GM12878 (cell line): ENCODE measurements around the gene TRRAP. TPM values are rescaled to one million over a fixed set of nuclear protein-coding genes. Genes with fewer than 3 reads are reported as not detected.

Experiments
- ATAC-seq: fragments of 200-7000 bp; cut with Tn5 transposase; 3 replicates; pipeline ENCODE4 v1.9.1; 2020; ENCODE audit warnings: mild to moderate bottlenecking, moderate library complexity
- BruUV-seq: library from RNA; stranded (reverse); fragments of 400-500 nt; replicated peaks from 2 replicates; lab custom pipeline; 2021; lab: Mats Ljungman, UMichigan
- CTCF ChIA-PET: fragments of 300-600 bp; sonication (Branson Sonifier 250); formaldehyde crosslinking; extraction: SDS; loops from one replicate; lab custom pipeline; 2021; ENCODE audit warnings: inconsistent platforms; lab: Yijun Ruan, JAX
- POLR2A ChIA-PET: fragments of 350-600 bp; formaldehyde crosslinking; extraction: SDS; loops from one replicate; lab custom pipeline; 2021; ENCODE audit warnings: inconsistent platforms; lab: Charles Lee
- RAD21 ChIA-PET: fragments of 300-600 bp; sonication (Branson Sonifier 250); formaldehyde crosslinking; loops from one replicate; lab custom pipeline; 2023; ENCODE audit warnings: antibody characterized with exemption; ENCODE audit not compliant: unreplicated experiment; lab: Charles Lee
- SMC1A ChIA-PET: fragments of 300-600 bp; sonication (Branson Sonifier 250); formaldehyde crosslinking; loops from one replicate; lab custom pipeline; 2023; ENCODE audit not compliant: unreplicated experiment, uncharacterized antibody; lab: Charles Lee
- DNase-seq: peaks from one replicate; pipeline ENCODE4 v3.0.0-alpha.2; 2011; ENCODE audit warnings: low read depth, low spot score
- FAIRE-seq: peaks from 3 replicates; lab custom pipeline; 2011; peaks lifted over from hg19 to GRCh38; lab: Jason Lieb, UNC
- H2AFZ ChIP-seq: 2 replicates; pipeline ENCODE4 v1.6.0; 2011; ENCODE audit warnings: low read depth, low read length, control low read depth; ENCODE audit not compliant: control insufficient read depth
- H3K27ac ChIP-seq: 2 replicates; pipeline ENCODE4 v1.5.1; 2011; ENCODE audit warnings: control low read depth; ENCODE audit not compliant: control insufficient read depth, insufficient read depth
- H3K27me3 ChIP-seq, 2 experiments: replicated peaks in 1 of 2; 2 replicates each; pipeline versions ENCODE4 v1.6.0 to v1.6.1; 2011; ENCODE audit warnings: low read length in 1 of 2; ENCODE audit not compliant: control insufficient read depth in 2 of 2, insufficient read depth in 2 of 2
- H3K36me3 ChIP-seq, 2 experiments: 2 replicates each; pipeline ENCODE4 v1.5.1; 2011; ENCODE audit warnings: low read length in 1 of 2; ENCODE audit not compliant: control insufficient read depth in 2 of 2, insufficient read depth in 2 of 2
- H3K4me1 ChIP-seq: 2 replicates; pipeline ENCODE4 v1.6.1; 2011; ENCODE audit warnings: mild to moderate bottlenecking, low read length, moderate library complexity, mixed read lengths; ENCODE audit not compliant: control insufficient read depth, insufficient read depth
- H3K4me2 ChIP-seq: 2 replicates; pipeline ENCODE4 v1.6.0; 2011; ENCODE audit warnings: control low read depth; ENCODE audit not compliant: control insufficient read depth, insufficient read depth
- H3K4me3 ChIP-seq: fragments of 200-600 bp; sonication (generic); 2 replicates; pipeline ENCODE4 v1.5.1; 2016
- H3K79me2 ChIP-seq: 2 replicates; pipeline ENCODE4 v1.6.0; 2011; ENCODE audit warnings: low read length; ENCODE audit not compliant: control insufficient read depth, insufficient read depth
- H3K9ac ChIP-seq: 2 replicates; pipeline ENCODE4 v1.8.0; 2011; ENCODE audit warnings: low read length, control low read depth, mixed read lengths; ENCODE audit not compliant: control insufficient read depth, insufficient read depth
- H3K9me3 ChIP-seq: replicated peaks from 3 replicates; pipeline ENCODE4 v1.5.1; 2011; ENCODE audit warnings: mild to moderate bottlenecking, low read length; ENCODE audit not compliant: control insufficient read depth, insufficient read depth
- H4K20me1 ChIP-seq: 2 replicates; pipeline ENCODE4 v1.6.0; 2011; ENCODE audit not compliant: control insufficient read depth, insufficient read depth
- BACH1 ChIP-seq: fragments of 450-650 bp; IDR thresholded peaks from 2 replicates; pipeline ENCODE4 v1.6.1; 2017; ENCODE audit warnings: mild to moderate bottlenecking, borderline replicate concordance
- CBFB ChIP-seq: IDR thresholded peaks from 2 replicates; pipeline ENCODE4 v1.6.1; 2016; ENCODE audit warnings: antibody characterized with exemption, low read depth
- FOS ChIP-seq: IDR thresholded peaks from 3 replicates; pipeline ENCODE4 v1.6.1; 2011; ENCODE audit warnings: borderline replicate concordance; ENCODE audit not compliant: insufficient read length; ENCODE audit errors: extremely low read depth
- MEF2A ChIP-seq: IDR thresholded peaks from 2 replicates; pipeline ENCODE4 v1.6.1; 2011; ENCODE audit warnings: low read depth, mild to moderate bottlenecking, low read length, moderate library complexity; ENCODE audit not compliant: insufficient read depth
- NR2C1 ChIP-seq: fragments of 450-650 bp; IDR thresholded peaks from 2 replicates; pipeline ENCODE4 v1.6.1; 2017; ENCODE audit warnings: antibody characterized with exemption, mild to moderate bottlenecking, moderate library complexity
- POLR2AphosphoS2 ChIP-seq: IDR thresholded peaks from 2 replicates; pipeline ENCODE4 v1.6.1; 2011; ENCODE audit warnings: low read depth, mild to moderate bottlenecking, low read length, improper control_type of control experiment, moderate library complexity
- WGBS: methylation state at CpG from one replicate; pipeline ENCODE4 v1.1.6; 2016; ENCODE audit warnings: low lambda C conversion rate; ENCODE audit not compliant: insufficient replicate concordance, insufficient coverage; ENCODE audit errors: missing lambda C conversion rate; 5-methylcytosine and 5-hydroxymethylcytosine counted together
- in situ Hi-C: fragments of 300-500 bp; cut with MboI; formaldehyde crosslinking; loops from 9 replicates; pipeline ENCODE4 v1.14.3; 2018; ENCODE audit warnings: mixed read lengths
- intact Hi-C: fragments of 100-400 bp; cut with micrococcal nuclease; formaldehyde crosslinking; loops from one replicate; pipeline ENCODE4 v1.14.2; 2022; ENCODE audit not compliant: unreplicated experiment
- polyA plus RNA-seq, 11 experiments: library from polyadenylated mRNA; depleted of rRNA in 4 of 11; unstranded in 6 of 11; stranded (reverse) in 5 of 11; fragments of >200 nt; fragmentation: Nextera tagmentation in 4 of 11; fragmentation: Illumina TruSeq in 1 of 11; extraction: Ambion mirVana in 4 of 11; extraction: Trizol in 1 of 11; gene quantifications; 1 replicate in 1 of 11; 2 replicates in 10 of 11; pipeline versions ENCODE4 v1.2.1 to v1.2.3, GENCODE V29; 2011 to 2016; ENCODE audit warnings: inconsistent platforms in 2 of 11, missing spikeins in 2 of 11, low read depth in 1 of 11
- total RNA-seq, 4 experiments: library from RNA; depleted of rRNA in 3 of 4; stranded (reverse); fragments of >200 nt in 3 of 4; fragmentation: Illumina TruSeq in 1 of 4; extraction: Trizol in 1 of 4; gene quantifications; 2 replicates each; pipeline versions ENCODE4 v1.2.1 to v1.2.3, GENCODE V29; 2013 to 2021
- TF ChIP-seq, protein P1 (sequence below): fragments of 450-650 bp; IDR thresholded peaks from 2 replicates; pipeline ENCODE4 v1.6.1; 2018; ENCODE audit warnings: borderline replicate concordance, mild to moderate bottlenecking; ENCODE audit not compliant: partially characterized antibody
- TF ChIP-seq, protein P2 (sequence below): fragments of 150-350 bp; IDR thresholded peaks from 2 replicates; pipeline ENCODE4 v1.6.1; 2014; ENCODE audit warnings: mild to moderate bottlenecking, low read depth, low read length
- TF ChIP-seq, protein P3 (sequence below): fragments of 450-650 bp; IDR thresholded peaks from 2 replicates; pipeline ENCODE4 v1.6.1; 2016; ENCODE audit warnings: mild to moderate bottlenecking
- TF ChIP-seq, protein P4 (sequence below): IDR thresholded peaks from 2 replicates; pipeline ENCODE4 v1.6.1; 2011; ENCODE audit warnings: low read depth, low read length, improper control_type of control experiment, borderline replicate concordance
- TF ChIP-seq, protein P5 (sequence below): IDR thresholded peaks from 2 replicates; pipeline ENCODE4 v1.6.1; 2011; ENCODE audit warnings: borderline replicate concordance, low read depth, mild to moderate bottlenecking, moderate library complexity, mixed read lengths, low read length; ENCODE audit not compliant: insufficient read depth; ENCODE audit errors: extremely low read length
- TF ChIP-seq, protein P6 (sequence below): IDR thresholded peaks from 2 replicates; pipeline ENCODE4 v1.6.1; 2011; ENCODE audit warnings: mild to moderate bottlenecking, low read depth, low read length, moderate library complexity; ENCODE audit not compliant: insufficient replicate concordance

The TRRAP gene
- total and polyA plus RNA-seq, 10 of the 15 experiments (the other 5 are each of a cell fraction or from before 2014, with no cell fraction given), result 1.1 to 39.3 (median 8.5) TPM

DNA sequence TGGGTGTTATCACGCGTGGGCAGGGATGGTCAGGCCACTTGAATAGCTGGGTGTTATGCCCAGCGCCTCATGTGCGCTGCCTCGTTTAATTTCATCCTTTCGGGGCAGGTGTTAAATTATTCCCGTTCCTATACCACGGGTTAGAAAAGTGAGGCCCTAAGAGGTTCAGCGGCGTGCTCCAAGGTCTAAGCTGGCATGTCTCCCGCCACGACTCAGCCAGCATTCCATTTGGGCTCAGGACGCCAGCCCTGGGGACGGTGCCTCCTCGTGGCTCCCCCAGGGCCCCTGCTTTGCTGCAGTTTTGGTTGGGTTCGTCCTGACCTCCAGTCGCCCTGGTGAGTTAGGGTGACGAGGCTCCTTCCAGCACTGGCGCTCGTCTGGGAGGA lies 124.5 kb downstream of the TRRAP start:
- CTCF ChIA-PET, result no interaction called here
- SMC1A ChIA-PET, result no interaction called here
- Histone ChIP-seq H2AFZ (no peak overlapping the region), H3K79me2 (no peaks in the 10 kb centered on the region), H3K9me3 (no peaks in the 10 kb centered on the region), H3K4me2 (no peak overlapping the region), H3K9ac (no peak overlapping the region), H3K27ac (no peak overlapping the region), H3K4me3 (no peak overlapping the region), H3K4me1 (peaks cover 11% of the 10 kb centered on the region), H3K36me3 (peaks cover 23 to 51% of the 10 kb centered on the region in 2 experiments), H3K27me3 (no peaks in the 10 kb centered on the region), H4K20me1 (no peaks in the 10 kb centered on the region)
- POLR2A ChIA-PET, result no interaction called here
- intact Hi-C loops, result no loop called here
- DNase-seq (no peak), FAIRE-seq (no peak), ATAC-seq (no peak)
- in situ Hi-C loops, result no loop called here
- RAD21 ChIA-PET, result no interaction called here
- 96% methylated on average over 20 of the region's 20 CpGs for WGBS
- BruUV-seq, result no TSS peak
- TF ChIP-seq MEF2A (no peak), BACH1 (no peak), NR2C1 (no peak), FOS (no peak), CBFB (no peak), POLR2AphosphoS2 (no peak)
- TF ChIP-seq, protein P1, sequence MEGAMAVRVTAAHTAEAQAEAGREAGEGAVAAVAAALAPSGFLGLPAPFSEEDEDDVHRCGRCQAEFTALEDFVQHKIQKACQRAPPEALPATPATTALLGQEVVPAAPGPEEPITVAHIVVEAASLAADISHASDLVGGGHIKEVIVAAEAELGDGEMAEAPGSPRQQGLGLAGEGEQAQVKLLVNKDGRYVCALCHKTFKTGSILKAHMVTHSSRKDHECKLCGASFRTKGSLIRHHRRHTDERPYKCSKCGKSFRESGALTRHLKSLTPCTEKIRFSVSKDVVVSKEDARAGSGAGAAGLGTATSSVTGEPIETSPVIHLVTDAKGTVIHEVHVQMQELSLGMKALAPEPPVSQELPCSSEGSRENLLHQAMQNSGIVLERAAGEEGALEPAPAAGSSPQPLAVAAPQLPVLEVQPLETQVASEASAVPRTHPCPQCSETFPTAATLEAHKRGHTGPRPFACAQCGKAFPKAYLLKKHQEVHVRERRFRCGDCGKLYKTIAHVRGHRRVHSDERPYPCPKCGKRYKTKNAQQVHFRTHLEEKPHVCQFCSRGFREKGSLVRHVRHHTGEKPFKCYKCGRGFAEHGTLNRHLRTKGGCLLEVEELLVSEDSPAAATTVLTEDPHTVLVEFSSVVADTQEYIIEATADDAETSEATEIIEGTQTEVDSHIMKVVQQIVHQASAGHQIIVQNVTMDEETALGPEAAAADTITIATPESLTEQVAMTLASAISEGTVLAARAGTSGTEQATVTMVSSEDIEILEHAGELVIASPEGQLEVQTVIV, result no peak
- TF ChIP-seq, protein P2, sequence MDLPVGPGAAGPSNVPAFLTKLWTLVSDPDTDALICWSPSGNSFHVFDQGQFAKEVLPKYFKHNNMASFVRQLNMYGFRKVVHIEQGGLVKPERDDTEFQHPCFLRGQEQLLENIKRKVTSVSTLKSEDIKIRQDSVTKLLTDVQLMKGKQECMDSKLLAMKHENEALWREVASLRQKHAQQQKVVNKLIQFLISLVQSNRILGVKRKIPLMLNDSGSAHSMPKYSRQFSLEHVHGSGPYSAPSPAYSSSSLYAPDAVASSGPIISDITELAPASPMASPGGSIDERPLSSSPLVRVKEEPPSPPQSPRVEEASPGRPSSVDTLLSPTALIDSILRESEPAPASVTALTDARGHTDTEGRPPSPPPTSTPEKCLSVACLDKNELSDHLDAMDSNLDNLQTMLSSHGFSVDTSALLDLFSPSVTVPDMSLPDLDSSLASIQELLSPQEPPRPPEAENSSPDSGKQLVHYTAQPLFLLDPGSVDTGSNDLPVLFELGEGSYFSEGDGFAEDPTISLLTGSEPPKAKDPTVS, result no peak
- TF ChIP-seq, protein P3, sequence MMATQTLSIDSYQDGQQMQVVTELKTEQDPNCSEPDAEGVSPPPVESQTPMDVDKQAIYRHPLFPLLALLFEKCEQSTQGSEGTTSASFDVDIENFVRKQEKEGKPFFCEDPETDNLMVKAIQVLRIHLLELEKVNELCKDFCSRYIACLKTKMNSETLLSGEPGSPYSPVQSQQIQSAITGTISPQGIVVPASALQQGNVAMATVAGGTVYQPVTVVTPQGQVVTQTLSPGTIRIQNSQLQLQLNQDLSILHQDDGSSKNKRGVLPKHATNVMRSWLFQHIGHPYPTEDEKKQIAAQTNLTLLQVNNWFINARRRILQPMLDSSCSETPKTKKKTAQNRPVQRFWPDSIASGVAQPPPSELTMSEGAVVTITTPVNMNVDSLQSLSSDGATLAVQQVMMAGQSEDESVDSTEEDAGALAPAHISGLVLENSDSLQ, result no peak
- TF ChIP-seq, protein P4, sequence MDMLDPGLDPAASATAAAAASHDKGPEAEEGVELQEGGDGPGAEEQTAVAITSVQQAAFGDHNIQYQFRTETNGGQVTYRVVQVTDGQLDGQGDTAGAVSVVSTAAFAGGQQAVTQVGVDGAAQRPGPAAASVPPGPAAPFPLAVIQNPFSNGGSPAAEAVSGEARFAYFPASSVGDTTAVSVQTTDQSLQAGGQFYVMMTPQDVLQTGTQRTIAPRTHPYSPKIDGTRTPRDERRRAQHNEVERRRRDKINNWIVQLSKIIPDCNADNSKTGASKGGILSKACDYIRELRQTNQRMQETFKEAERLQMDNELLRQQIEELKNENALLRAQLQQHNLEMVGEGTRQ, result no peak
- TF ChIP-seq, protein P5, sequence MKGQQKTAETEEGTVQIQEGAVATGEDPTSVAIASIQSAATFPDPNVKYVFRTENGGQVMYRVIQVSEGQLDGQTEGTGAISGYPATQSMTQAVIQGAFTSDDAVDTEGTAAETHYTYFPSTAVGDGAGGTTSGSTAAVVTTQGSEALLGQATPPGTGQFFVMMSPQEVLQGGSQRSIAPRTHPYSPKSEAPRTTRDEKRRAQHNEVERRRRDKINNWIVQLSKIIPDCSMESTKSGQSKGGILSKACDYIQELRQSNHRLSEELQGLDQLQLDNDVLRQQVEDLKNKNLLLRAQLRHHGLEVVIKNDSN, result no peak
- TF ChIP-seq, protein P6, sequence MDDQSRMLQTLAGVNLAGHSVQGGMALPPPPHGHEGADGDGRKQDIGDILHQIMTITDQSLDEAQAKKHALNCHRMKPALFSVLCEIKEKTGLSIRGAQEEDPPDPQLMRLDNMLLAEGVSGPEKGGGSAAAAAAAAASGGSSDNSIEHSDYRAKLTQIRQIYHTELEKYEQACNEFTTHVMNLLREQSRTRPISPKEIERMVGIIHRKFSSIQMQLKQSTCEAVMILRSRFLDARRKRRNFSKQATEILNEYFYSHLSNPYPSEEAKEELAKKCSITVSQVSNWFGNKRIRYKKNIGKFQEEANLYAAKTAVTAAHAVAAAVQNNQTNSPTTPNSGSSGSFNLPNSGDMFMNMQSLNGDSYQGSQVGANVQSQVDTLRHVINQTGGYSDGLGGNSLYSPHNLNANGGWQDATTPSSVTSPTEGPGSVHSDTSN, result no peak
